DMS 273 (cell line): ENCODE results near the gene ZFHX3.

Source experiments
- DNase-seq: peaks from one replicate; lab custom pipeline; 2025; ENCODE audit not compliant: unreplicated experiment; lab: John Stamatoyannopoulos, UW

The ZFHX3 gene

DNA sequence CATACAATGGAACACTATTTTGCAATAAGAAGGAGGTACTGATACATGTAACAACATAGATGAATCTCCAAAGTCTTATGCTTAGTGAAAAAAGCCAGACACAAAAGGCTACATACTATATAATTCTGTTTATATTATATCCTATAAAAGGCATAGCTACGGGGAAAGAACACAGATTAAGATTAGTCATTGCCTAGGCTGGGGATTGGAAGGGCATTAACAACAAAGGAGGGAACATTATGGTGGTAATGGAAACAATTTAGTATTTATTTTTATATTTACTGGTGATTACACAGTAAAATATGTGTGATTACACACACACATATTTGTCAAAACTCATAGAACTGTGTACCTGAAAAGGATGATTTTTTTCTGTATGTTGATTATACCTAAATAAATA lies 278.1 kb downstream of the ZFHX3 start:
- no peak for DNase-seq

DNA sequence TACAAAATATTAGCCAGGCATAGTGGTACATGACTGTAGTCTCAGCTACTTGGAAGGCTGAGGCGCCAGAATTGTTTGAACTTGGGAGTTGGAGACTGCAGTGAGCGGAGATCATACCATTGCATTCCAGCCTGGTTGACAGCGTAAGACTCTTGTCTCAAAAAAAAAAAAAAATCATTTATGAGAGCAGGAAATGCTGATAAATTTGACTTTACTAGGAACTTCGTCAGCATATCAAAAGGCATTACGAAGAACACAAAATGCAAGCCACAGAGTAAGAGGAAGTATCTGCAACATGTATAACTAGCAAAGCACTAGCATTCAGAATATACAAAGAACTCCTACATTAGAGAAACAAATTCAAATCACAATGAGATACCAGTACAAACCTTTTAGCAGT lies 279.3 kb downstream of the ZFHX3 start:
- DNase-seq = no peak

DNA sequence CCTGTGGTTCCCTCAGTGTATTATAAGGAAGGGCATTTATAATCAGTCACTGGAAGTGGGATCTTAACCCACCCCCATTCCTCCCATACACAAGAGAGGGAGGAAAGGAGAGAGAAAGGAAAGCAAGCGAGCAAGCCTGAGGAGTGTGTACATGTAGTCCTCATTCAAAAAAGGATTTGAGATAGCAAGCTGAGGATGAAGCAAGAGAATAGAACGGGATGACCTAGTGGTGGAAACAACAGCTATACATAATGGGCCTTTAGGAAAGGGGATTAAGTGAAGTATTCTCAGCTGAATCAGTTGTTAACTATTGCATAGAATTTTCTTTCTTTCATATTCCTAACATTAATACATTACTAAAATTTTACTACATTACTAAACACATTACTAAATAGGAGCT lies 281.4 kb downstream of the ZFHX3 start:
- DNase-seq = no peak

DNA sequence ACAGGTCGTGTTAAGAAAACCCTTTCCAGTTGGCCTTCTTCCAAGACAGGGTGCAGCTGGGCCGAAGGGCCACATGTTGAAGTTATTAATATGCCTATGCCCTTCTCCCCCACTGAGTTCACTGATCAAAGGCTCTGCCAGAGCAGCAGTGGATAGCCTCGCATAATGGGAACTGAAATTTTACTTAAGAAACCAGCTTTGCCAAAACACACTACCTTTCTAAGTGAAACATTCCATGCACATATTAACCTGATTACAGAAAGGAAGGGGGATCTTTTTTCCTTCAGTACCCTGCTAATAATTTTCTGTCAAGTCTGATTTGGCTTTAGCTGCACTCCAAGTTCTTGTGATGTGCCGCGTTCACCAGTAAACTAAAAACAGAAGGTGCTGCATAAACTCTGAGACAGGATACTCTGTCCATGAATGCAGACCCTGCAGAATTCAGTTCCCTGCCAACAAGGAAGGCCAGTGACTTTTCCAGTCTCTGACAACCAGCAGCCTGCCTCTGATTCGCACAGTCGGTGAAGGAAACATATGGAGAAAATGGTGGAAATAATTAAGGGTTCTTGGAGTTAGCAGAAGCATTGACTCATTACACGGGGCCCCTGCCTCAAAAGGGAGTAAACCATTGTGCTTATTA lies 283.8 kb downstream of the ZFHX3 start:
- peak; percentile 90 for DNase-seq

DNA sequence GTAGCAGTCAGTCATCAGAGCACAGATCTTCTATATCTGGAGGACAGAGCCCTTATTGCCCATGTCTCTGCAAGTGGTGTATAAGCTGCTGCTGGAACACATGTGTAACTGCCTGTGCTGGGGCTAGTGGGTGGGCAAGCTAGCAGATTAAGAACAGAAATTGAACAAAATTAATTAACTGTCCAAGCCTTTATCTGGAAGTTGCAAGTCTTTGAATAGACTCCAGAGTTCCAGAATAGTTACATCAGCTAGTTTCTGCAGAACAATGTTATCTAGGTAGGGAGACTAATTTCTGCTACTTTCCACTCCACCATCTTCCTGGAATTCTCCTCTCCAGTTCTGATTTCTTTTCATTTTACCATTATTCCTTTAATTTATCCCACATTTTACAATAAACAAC lies 287.3 kb downstream of the ZFHX3 start:
- no peak for DNase-seq

DNA sequence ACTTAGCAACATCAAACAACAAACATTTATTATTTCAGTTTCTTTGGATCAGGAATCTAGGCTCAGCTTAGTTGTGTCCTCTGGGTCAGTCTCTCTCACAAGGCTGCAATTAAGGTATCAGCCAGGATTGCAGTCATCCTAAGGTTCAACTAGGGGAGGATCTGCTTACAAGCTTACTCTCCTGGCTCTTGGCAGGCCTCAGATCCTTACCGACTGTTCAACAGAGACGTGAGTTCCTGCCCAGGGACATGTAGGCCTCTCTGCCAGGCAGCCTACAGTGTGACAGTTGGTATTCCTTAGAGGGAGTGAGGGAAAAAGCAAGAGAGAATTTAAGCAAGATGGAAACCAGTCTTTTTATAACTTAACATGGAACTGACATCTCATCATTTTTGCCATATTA lies 294.0 kb downstream of the ZFHX3 start:
- DNase-seq = no peak

DNA sequence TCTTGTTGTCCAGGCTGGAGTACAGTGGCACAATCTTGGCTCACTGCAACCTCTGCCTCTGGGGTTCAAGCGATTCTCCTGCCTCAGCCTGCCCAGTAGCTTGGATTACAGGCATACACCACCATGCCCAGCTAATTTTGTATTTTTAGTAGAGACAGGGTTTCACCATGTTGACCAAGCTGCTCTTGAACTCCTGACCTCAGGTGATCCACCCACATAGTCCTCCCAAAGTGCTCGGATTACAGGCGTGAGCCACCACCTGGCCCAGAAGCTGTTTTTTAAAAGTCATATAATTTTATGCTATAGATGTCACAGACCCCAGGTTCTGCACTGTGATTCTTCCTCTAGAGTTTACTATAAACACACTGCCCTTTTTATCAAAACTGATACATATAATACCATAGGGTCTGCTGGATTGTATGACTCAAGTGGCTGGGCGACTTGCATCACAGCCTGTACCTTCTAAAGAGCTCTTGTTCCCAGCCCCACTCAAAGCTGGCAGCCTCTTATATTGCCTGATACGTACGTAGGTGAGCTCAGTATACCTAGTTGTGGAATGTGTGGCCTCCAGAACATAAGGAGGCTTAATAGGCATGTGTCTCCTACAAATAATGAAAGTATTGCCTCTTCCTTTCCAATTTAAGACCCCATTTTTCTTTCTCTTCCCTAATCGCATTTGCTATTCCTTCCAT lies 295.8 kb downstream of the ZFHX3 start:
- DNase-seq = no peak

DNA sequence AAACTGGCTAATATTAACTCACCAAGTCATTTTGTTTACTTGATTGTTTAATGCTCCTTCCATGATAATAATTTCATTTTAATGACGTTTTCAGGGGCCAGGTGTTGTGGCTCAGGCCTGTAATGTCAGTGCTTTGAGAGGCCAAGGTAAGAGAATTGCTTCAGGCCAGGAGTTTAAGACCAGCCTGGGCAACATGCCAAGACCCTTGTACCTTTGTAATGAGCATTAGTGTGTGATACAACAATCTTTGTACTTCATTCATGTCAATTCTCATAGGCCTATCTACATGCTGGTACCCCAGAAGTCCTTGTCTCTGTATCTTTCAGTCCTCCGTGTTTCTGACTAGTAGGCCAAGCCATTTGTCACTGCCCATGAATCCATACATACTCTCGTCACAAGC lies 296.9 kb downstream of the ZFHX3 start:
- no peak for DNase-seq

DNA sequence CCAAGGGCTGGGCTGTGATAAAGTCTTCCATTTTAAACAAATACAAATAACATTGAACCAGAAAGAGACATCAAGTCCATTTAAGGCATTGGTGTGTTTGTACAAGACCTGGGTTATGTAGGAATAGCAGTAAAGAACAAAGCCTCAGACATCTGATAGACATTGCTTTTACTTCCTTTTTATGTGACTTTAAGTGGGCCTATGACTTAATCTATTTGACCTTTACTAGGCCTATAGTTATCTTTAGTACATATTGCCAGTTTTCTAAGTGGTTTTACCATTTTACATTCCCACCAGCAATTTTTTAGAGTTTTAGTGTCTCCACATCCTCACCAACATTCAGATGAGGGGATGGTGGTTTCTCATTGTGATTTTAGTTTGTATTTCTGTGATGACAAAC lies 298.8 kb downstream of the ZFHX3 start:
- DNase-seq = no peak

DNA sequence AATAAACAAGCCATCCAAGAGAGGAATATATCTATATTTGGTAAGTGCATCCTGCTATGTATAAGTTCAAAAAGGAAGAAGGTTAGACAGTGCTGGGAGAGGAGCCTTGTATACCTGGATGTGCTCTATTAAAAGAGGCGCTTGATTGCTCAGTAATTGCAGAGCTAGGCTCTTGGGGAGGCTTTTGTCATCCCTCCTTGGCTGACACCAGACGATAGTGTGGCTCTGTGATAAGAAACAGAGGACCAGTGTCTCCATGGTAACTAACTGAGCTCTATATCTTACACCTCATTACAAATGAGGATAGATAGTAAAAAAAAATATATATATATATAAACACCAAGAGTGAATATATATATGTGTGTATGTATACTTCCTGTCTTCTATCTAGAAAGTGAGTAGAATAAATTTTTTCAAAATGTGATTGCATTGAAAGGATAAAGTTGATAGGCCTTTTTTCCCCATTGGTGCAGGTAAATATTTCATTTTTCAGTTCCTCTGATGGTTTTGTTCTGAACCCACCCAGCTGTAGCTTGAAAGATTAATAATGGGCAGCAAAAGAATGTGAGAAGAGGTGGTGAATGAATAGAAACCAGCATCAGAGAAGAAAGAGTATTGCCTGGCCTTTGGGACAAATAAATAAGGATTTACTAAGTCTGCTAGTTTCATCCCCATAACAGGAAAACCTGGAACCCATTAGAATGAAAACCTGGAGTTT lies 303.7 kb downstream of the ZFHX3 start:
- DNase-seq = no peak

DNA sequence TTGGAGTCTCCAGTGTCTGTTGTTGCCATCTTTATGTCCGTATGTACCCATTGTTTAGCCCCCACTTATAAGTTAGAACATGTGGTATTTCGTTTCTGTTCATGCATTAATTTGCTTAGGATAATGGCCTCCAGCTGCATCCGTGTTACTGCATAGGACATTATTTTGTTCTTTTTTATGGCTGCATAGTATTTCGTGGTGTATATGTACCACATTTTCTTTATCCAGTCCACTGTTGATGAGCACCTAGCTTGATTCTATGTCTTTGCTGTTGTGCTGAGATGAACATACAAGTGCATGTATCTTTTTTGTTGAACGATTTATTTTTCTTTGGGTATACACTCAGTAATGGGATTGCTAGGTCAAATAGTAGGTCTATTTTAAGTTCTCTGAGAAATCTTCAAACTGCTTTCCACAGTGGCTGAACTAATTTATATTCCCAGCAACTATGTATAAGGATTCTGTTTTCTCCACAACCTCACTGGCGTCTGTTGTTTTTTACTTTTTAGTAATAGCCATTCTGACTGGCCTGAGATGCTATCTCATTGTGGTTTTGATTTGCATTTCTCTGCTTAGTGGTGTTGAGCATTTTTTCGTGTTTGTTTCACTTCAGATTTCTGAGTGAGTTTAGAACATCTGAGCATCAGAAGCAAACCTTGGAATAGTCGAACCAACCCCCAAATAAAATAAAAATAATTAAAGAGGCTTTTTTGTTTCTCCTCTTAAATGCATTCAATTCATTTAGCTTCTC lies 304.7 kb downstream of the ZFHX3 start:
- DNase-seq = no peak

DNA sequence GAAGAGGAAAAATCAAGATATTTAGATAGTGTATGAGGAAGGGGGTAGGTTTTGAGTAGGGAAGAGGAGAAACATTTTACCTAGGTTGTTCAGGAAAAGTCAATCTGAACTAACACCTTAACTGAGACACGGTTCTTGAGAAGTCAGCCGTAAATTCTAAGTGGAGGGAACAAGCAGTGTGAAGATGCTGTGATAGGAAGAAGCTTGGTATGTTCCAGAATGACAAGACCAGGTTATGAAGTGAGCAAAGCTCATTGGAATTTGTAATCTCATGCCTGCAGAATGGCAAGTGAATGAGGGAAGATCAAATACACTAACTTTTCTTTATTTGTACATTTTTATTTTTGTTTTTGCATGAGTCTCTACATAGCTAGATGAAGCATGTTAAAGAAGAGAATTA lies 307.6 kb downstream of the ZFHX3 start:
- no peak for DNase-seq

DNA sequence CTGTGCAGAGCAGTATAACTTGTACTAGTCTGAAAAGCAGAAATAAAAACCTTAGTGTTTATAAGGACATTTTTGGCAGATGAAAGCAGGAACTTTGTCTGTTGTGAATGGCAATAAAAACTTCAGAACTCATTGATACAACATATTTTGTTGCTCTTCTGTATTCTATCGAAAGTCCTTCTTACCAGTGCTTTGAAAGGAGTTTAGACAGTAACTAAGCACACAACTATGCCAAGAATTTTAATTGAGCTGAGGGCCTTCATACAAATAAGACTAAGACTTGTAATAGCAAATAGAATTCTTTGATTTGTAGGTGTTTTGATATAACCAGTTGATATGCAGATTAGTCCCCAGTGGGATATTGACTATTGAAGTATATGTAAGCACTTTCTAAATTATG lies 308.4 kb downstream of the ZFHX3 start:
- DNase-seq = no peak

DNA sequence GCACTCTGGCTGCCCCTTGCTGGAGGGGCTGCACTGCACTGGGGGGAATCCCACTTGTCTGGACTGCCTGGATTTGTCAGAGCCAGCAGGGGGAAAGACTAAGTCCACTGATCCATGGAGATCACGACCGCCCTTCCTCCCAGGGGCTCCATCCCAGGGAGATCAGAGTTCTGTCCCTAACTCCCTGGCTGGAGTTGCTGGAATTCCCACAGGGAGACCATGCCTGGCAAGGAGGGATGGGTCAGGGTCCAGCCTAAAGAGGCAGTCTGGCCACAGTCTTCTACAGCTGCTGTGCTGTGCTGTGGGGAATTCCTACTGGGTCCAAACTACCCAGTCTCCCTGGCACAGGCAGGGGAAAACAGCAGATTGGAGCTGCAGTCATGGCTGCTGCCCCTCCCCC lies 311.9 kb downstream of the ZFHX3 start:
- DNase-seq = no peak
